GM23338 (cell line): ENCODE measurements around the gene SMAP2. TPM values are rescaled to one million over a fixed set of nuclear protein-coding genes. Genes with fewer than 3 reads are reported as not detected.

Experiments
- ATAC-seq: fragments of 200-7000 bp; cut with Tn5 transposase; 3 replicates; pipeline ENCODE4 v1.9.1; 2020
- DNase-seq: peaks from one replicate; pipeline ENCODE4 v3.0.0-alpha.2; 2015; ENCODE audit warnings: low spot score
- H2AFZ ChIP-seq: fragments of 200-600 bp; sonication (generic); 2 replicates; pipeline ENCODE4 v1.8.0; 2016; ENCODE audit warnings: antibody characterized with exemption, mild to moderate bottlenecking, moderate library complexity
- H3F3A ChIP-seq: fragments of 200-600 bp; sonication (generic); replicated peaks from 2 replicates; pipeline ENCODE4 v1.8.0; 2017; ENCODE audit warnings: antibody characterized with exemption, mixed run types, low read depth
- H3K27ac ChIP-seq: fragments of 200-600 bp; sonication (generic); 2 replicates; pipeline ENCODE4 v1.6.1; 2016; ENCODE audit warnings: low read depth
- H3K27me3 ChIP-seq: fragments of 200-600 bp; sonication (generic); 2 replicates; pipeline ENCODE4 v1.8.0; 2016; ENCODE audit warnings: mild to moderate bottlenecking, mixed run types, moderate library complexity; ENCODE audit not compliant: insufficient read depth
- H3K36me3 ChIP-seq: fragments of 200-600 bp; sonication (generic); 2 replicates; pipeline ENCODE4 v1.8.0; 2016; ENCODE audit warnings: mild to moderate bottlenecking; ENCODE audit not compliant: insufficient read depth
- H3K4me1 ChIP-seq: fragments of 200-600 bp; sonication (generic); 2 replicates; pipeline ENCODE4 v1.8.0; 2016; ENCODE audit warnings: mild to moderate bottlenecking, moderate library complexity; ENCODE audit not compliant: insufficient read depth
- H3K4me2 ChIP-seq: fragments of 200-600 bp; sonication (generic); 2 replicates; pipeline ENCODE4 v1.7.1; 2017; ENCODE audit warnings: mixed run types
- H3K4me3 ChIP-seq: fragments of 200-600 bp; sonication (generic); 2 replicates; pipeline ENCODE4 v1.6.1; 2016; ENCODE audit warnings: mixed run types
- H3K79me2 ChIP-seq: fragments of 200-600 bp; sonication (generic); replicated peaks from 2 replicates; pipeline ENCODE4 v1.8.0; 2017; ENCODE audit warnings: mild to moderate bottlenecking; ENCODE audit not compliant: insufficient read depth
- H3K9me2 ChIP-seq: fragments of 200-600 bp; sonication (generic); 2 replicates; pipeline ENCODE4 v1.8.0; 2017; ENCODE audit not compliant: insufficient read depth
- H4K20me1 ChIP-seq: fragments of 200-600 bp; sonication (generic); replicated peaks from 2 replicates; pipeline ENCODE4 v1.8.0; 2017; ENCODE audit warnings: mild to moderate bottlenecking; ENCODE audit not compliant: insufficient read depth
- H3K27ac Mint-ChIP-seq: 2 replicates; pipeline ENCODE4 v1.8.0; 2020; ENCODE audit warnings: inconsistent platforms, mild to moderate bottlenecking, moderate library complexity, mixed read lengths
- H3K27me3 Mint-ChIP-seq: 3 replicates; pipeline ENCODE4 v1.8.0; 2022; ENCODE audit warnings: low read depth, mild to moderate bottlenecking, moderate library complexity, mixed read lengths, inconsistent platforms; ENCODE audit not compliant: insufficient read depth, poor library complexity
- H3K36me3 Mint-ChIP-seq: 3 replicates; pipeline ENCODE4 v1.8.0; 2021; ENCODE audit warnings: low read depth, mild to moderate bottlenecking, inconsistent platforms, moderate library complexity, mixed read lengths
- H3K4me1 Mint-ChIP-seq: 3 replicates; pipeline ENCODE4 v1.8.0; 2020; ENCODE audit warnings: mild to moderate bottlenecking, inconsistent platforms, mixed read lengths
- H3K4me3 Mint-ChIP-seq: 3 replicates; pipeline ENCODE4 v1.8.0; 2021; ENCODE audit warnings: moderate library complexity, mild to moderate bottlenecking, inconsistent platforms, mixed read lengths
- H3K9me3 Mint-ChIP-seq: 3 replicates; pipeline ENCODE4 v1.8.0; 2020; ENCODE audit warnings: moderate library complexity, mild to moderate bottlenecking, inconsistent platforms, mixed read lengths
- CREB1 ChIP-seq: fragments of 250-450 bp; sonication (Bioruptor Pico); IDR thresholded peaks from 2 replicates; pipeline ENCODE4 v1.5.0; 2020; ENCODE audit warnings: low read depth, mild to moderate bottlenecking, moderate library complexity
- EZH2 ChIP-seq: fragments of 200-600 bp; sonication (generic); IDR thresholded peaks from one replicate; pipeline ENCODE4 v1.8.0; 2017; ENCODE audit warnings: antibody characterized with exemption, mild to moderate bottlenecking, low read depth; ENCODE audit not compliant: unreplicated experiment
- EZH2phosphoT487 ChIP-seq: fragments of 200-600 bp; sonication (generic); IDR thresholded peaks from one replicate; pipeline ENCODE4 v1.8.1; 2018; ENCODE audit warnings: antibody characterized with exemption; ENCODE audit not compliant: unreplicated experiment
- JUNB ChIP-seq: IDR thresholded peaks from one replicate; pipeline ENCODE4 v1.6.1; 2016; ENCODE audit warnings: antibody characterized with exemption; ENCODE audit not compliant: unreplicated experiment
- NANOG ChIP-seq: IDR thresholded peaks from 2 replicates; pipeline ENCODE4 v1.6.1; 2016; ENCODE audit warnings: antibody characterized with exemption, borderline replicate concordance
- POLR2AphosphoS5 ChIP-seq: IDR thresholded peaks from 2 replicates; pipeline ENCODE4 v1.6.1; 2016; ENCODE audit warnings: antibody characterized with exemption, low read depth
- STAT1 ChIP-seq: IDR thresholded peaks from one replicate; pipeline ENCODE4 v1.6.1; 2016; ENCODE audit warnings: antibody characterized with exemption; ENCODE audit not compliant: unreplicated experiment
- ZNF114 ChIP-seq: fragments of 250-450 bp; sonication (Bioruptor Pico); IDR thresholded peaks from 2 replicates; pipeline ENCODE4 v1.5.0; 2020; ENCODE audit warnings: mild to moderate bottlenecking, moderate library complexity
- ZNF331 ChIP-seq: fragments of 250-450 bp; sonication (Bioruptor Pico); IDR thresholded peaks from 2 replicates; pipeline ENCODE4 v1.5.0; 2020; ENCODE audit warnings: low read depth, mild to moderate bottlenecking, moderate library complexity
- polyA plus RNA-seq: library from polyadenylated mRNA; unstranded; fragments of >200 nt; fragmentation: Nextera tagmentation; extraction: Ambion mirVana; gene quantifications from 2 replicates; pipeline ENCODE4 v1.2.1, GENCODE V29; 2016
- total RNA-seq: library from RNA; depleted of rRNA; stranded (reverse); fragments of >200 nt; shearing (Covaris generic); gene quantifications from 2 replicates; pipeline ENCODE4 v1.2.3, GENCODE V29; 2014
- TF ChIP-seq, protein P1 (sequence below): IDR thresholded peaks from 2 replicates; pipeline ENCODE4 v1.6.1; 2016; ENCODE audit warnings: antibody characterized with exemption
- TF ChIP-seq, protein P2 (sequence below), 2 experiments: fragments of 200-600 bp in 1 of 2; sonication (generic) in 1 of 2; conservative IDR thresholded peaks; 2 replicates each; pipeline versions ENCODE4 v1.5.1 to v1.6.1; 2016 to 2017; ENCODE audit warnings: antibody characterized with exemption in 2 of 2, low read depth in 2 of 2, mild to moderate bottlenecking in 2 of 2, moderate library complexity in 1 of 2
- TF ChIP-seq, protein P3 (sequence below): IDR thresholded peaks from one replicate; pipeline ENCODE4 v1.6.1; 2018; ENCODE audit warnings: antibody characterized with exemption; ENCODE audit not compliant: unreplicated experiment
- TF ChIP-seq, protein P4 (sequence below): fragments of 250-450 bp; sonication (Bioruptor Pico); IDR thresholded peaks from 2 replicates; pipeline ENCODE4 v1.5.0; 2020; ENCODE audit warnings: mild to moderate bottlenecking, moderate library complexity

SMAP2 gene
- total and polyA plus RNA-seq, 2 experiments from 2014 or later = 2.9 to 4.8 TPM

DNA sequence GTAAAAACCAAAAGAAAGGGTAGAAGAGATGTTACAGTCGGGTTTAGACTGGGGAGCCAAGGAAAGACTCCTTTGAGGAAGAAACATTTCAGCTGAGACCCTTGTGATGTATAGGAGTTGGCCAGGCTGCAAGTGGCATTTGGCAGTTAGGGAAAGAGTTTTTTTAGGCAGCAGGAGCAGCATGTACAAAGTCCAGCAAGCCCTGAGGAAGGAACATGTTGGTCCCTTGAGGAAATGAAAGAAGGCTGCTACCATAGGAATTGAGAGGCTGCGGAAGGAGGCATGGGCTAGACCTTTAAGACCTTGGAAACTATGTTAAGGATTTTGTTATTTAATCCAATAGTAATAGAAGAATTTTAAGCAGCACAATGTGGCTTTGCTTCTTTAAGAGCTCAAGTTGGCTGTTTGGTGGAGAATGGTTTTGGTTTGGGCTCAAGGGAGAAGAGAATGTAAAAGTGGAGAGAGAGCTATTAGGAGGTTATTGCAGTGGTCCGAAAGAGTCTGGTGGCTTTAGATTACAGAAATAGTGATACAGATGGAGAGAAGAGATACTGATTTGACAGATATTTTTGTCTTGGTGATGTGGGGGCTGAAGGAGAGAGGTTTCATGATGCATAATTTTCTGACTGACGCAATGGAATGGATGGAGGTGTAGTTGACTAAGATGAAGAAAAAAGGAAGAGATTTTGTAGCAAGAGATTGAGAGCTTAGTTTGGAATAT is 26.6 kb downstream of the SMAP2 start:
- H3K4me1 ChIP-seq = no peaks in the 10 kb centered on the region
- H3K27ac ChIP-seq = no peak overlapping the region
- H4K20me1 ChIP-seq = no peaks in the 10 kb centered on the region
- DNase-seq = no peak
- Mint-ChIP-seq H3K27ac (no peak overlapping the region), H3K4me3 (no peak overlapping the region), H3K27me3 (no peaks in the 10 kb centered on the region), H3K4me1 (no peaks in the 10 kb centered on the region), H3K9me3 (no peaks in the 10 kb centered on the region), H3K36me3 (no peaks in the 10 kb centered on the region)
- no peak overlapping the region for H3K4me2 ChIP-seq
- no peaks in the 10 kb centered on the region for H3K36me3 ChIP-seq
- no peaks in the 10 kb centered on the region for H3K79me2 ChIP-seq
- H2AFZ ChIP-seq = no peak overlapping the region
- H3K27me3 ChIP-seq = no peaks in the 10 kb centered on the region
- TF ChIP-seq EZH2 = no peak
- TF ChIP-seq, protein P1, sequence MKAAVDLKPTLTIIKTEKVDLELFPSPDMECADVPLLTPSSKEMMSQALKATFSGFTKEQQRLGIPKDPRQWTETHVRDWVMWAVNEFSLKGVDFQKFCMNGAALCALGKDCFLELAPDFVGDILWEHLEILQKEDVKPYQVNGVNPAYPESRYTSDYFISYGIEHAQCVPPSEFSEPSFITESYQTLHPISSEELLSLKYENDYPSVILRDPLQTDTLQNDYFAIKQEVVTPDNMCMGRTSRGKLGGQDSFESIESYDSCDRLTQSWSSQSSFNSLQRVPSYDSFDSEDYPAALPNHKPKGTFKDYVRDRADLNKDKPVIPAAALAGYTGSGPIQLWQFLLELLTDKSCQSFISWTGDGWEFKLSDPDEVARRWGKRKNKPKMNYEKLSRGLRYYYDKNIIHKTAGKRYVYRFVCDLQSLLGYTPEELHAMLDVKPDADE = no peak
- TF ChIP-seq, protein P2, sequence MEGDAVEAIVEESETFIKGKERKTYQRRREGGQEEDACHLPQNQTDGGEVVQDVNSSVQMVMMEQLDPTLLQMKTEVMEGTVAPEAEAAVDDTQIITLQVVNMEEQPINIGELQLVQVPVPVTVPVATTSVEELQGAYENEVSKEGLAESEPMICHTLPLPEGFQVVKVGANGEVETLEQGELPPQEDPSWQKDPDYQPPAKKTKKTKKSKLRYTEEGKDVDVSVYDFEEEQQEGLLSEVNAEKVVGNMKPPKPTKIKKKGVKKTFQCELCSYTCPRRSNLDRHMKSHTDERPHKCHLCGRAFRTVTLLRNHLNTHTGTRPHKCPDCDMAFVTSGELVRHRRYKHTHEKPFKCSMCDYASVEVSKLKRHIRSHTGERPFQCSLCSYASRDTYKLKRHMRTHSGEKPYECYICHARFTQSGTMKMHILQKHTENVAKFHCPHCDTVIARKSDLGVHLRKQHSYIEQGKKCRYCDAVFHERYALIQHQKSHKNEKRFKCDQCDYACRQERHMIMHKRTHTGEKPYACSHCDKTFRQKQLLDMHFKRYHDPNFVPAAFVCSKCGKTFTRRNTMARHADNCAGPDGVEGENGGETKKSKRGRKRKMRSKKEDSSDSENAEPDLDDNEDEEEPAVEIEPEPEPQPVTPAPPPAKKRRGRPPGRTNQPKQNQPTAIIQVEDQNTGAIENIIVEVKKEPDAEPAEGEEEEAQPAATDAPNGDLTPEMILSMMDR (conservative IDR thresholded peaks at IDR 0.05; ENCODE audit: low read depth in 2 of 2) = no peak
- TF ChIP-seq, protein P3, sequence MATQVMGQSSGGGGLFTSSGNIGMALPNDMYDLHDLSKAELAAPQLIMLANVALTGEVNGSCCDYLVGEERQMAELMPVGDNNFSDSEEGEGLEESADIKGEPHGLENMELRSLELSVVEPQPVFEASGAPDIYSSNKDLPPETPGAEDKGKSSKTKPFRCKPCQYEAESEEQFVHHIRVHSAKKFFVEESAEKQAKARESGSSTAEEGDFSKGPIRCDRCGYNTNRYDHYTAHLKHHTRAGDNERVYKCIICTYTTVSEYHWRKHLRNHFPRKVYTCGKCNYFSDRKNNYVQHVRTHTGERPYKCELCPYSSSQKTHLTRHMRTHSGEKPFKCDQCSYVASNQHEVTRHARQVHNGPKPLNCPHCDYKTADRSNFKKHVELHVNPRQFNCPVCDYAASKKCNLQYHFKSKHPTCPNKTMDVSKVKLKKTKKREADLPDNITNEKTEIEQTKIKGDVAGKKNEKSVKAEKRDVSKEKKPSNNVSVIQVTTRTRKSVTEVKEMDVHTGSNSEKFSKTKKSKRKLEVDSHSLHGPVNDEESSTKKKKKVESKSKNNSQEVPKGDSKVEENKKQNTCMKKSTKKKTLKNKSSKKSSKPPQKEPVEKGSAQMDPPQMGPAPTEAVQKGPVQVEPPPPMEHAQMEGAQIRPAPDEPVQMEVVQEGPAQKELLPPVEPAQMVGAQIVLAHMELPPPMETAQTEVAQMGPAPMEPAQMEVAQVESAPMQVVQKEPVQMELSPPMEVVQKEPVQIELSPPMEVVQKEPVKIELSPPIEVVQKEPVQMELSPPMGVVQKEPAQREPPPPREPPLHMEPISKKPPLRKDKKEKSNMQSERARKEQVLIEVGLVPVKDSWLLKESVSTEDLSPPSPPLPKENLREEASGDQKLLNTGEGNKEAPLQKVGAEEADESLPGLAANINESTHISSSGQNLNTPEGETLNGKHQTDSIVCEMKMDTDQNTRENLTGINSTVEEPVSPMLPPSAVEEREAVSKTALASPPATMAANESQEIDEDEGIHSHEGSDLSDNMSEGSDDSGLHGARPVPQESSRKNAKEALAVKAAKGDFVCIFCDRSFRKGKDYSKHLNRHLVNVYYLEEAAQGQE = no peak
- no peak for TF ChIP-seq ZNF331 (CRISPR knock-in tag)
- TF ChIP-seq, protein P4, sequence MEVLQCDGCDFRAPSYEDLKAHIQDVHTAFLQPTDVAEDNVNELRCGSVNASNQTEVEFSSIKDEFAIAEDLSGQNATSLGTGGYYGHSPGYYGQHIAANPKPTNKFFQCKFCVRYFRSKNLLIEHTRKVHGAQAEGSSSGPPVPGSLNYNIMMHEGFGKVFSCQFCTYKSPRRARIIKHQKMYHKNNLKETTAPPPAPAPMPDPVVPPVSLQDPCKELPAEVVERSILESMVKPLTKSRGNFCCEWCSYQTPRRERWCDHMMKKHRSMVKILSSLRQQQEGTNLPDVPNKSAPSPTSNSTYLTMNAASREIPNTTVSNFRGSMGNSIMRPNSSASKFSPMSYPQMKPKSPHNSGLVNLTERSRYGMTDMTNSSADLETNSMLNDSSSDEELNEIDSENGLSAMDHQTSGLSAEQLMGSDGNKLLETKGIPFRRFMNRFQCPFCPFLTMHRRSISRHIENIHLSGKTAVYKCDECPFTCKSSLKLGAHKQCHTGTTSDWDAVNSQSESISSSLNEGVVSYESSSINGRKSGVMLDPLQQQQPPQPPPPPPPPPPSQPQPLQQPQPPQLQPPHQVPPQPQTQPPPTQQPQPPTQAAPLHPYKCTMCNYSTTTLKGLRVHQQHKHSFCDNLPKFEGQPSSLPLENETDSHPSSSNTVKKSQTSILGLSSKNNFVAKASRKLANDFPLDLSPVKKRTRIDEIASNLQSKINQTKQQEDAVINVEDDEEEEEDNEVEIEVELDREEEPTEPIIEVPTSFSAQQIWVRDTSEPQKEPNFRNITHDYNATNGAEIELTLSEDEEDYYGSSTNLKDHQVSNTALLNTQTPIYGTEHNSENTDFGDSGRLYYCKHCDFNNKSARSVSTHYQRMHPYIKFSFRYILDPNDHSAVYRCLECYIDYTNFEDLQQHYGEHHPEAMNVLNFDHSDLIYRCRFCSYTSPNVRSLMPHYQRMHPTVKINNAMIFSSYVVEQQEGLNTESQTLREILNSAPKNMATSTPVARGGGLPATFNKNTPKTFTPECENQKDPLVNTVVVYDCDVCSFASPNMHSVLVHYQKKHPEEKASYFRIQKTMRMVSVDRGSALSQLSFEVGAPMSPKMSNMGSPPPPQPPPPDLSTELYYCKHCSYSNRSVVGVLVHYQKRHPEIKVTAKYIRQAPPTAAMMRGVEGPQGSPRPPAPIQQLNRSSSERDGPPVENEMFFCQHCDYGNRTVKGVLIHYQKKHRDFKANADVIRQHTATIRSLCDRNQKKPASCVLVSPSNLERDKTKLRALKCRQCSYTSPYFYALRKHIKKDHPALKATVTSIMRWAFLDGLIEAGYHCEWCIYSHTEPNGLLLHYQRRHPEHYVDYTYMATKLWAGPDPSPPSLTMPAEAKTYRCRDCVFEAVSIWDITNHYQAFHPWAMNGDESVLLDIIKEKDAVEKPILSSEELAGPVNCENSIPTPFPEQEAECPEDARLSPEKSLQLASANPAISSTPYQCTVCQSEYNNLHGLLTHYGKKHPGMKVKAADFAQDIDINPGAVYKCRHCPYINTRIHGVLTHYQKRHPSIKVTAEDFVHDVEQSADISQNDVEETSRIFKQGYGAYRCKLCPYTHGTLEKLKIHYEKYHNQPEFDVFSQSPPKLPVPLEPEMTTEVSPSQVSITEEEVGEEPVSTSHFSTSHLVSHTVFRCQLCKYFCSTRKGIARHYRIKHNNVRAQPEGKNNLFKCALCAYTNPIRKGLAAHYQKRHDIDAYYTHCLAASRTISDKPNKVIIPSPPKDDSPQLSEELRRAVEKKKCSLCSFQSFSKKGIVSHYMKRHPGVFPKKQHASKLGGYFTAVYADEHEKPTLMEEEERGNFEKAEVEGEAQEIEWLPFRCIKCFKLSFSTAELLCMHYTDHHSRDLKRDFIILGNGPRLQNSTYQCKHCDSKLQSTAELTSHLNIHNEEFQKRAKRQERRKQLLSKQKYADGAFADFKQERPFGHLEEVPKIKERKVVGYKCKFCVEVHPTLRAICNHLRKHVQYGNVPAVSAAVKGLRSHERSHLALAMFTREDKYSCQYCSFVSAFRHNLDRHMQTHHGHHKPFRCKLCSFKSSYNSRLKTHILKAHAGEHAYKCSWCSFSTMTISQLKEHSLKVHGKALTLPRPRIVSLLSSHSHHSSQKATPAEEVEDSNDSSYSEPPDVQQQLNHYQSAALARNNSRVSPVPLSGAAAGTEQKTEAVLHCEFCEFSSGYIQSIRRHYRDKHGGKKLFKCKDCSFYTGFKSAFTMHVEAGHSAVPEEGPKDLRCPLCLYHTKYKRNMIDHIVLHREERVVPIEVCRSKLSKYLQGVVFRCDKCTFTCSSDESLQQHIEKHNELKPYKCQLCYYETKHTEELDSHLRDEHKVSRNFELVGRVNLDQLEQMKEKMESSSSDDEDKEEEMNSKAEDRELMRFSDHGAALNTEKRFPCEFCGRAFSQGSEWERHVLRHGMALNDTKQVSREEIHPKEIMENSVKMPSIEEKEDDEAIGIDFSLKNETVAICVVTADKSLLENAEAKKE (CRISPR knock-in tag) = no peak
- no peak for TF ChIP-seq JUNB
- TF ChIP-seq EZH2phosphoT487 = no peak
- no peak for TF ChIP-seq NANOG
- TF ChIP-seq STAT1 = no peak
- TF ChIP-seq CREB1 (CRISPR knock-in tag) = no peak
- no peak for TF ChIP-seq ZNF114 (CRISPR knock-in tag)
- TF ChIP-seq POLR2AphosphoS5 = no peak
- no peak overlapping the region for H3K4me3 ChIP-seq
- H3F3A ChIP-seq = no peaks in the 10 kb centered on the region
- H3K9me2 ChIP-seq = no peaks in the 10 kb centered on the region
- no peak for ATAC-seq
